ENCODE results near the gene ZBTB20. TPM values are rescaled to one million over a fixed set of nuclear protein-coding genes. Genes with fewer than 3 reads are reported as not detected.

The ZBTB20 gene
- total and polyA plus RNA-seq, 10 donors: 0.32 to 89.7 (median 71.8) TPM

- TF ChIP-seq POLR2AphosphoS5 (IDR thresholded peaks at IDR 0.05) (no peak), POLR2A (IDR thresholded peaks at IDR 0.05) (no peak), CTCF (IDR thresholded peaks at IDR 0.05 in 8 of 11, conservative IDR thresholded peaks at IDR 0.05 in 3 of 11) (no peak)
- no peak for DNase-seq
- Histone ChIP-seq H3K36me3 (peaks cover 0 to 12% (median 10%) of the 10 kb centered on the region in 6 donors), H3K4me1 (no peaks in the 10 kb centered on the region), H3K9me3 (peaks cover 0 to 4% (median 0%) of the 10 kb centered on the region in 8 donors), H3K4me3 (no peak overlapping the region), H3K27ac (no peak overlapping the region), H3K27me3 (replicated peaks in 1 of 7) (no peaks in the 10 kb centered on the region)
- WGBS, 5 donors: 72 to 91% (median 87%) methylated on average over 4 of the region's 4 CpGs
- intact Hi-C loops (cut with DNase I; ENCODE audit: low total_unique reads): no loop called here
Measured at GRCh38 chr3:114356066-114356465, 791.0 kb downstream of the ZBTB20 start.

GRCh38 chr3:114355653-114356052 is 791.4 kb downstream of the ZBTB20 start:
- TF ChIP-seq POLR2A (IDR thresholded peaks at IDR 0.05) (no peak), POLR2AphosphoS5 (IDR thresholded peaks at IDR 0.05) (no peak), CTCF (IDR thresholded peaks at IDR 0.05 in 8 of 11, conservative IDR thresholded peaks at IDR 0.05 in 3 of 11) (no peak)
- H3K27me3 ChIP-seq (replicated peaks in 1 of 7): no peaks in the 10 kb centered on the region
- no peak for DNase-seq
- H3K9me3 ChIP-seq: peaks cover 0 to 4% (median 0%) of the 10 kb centered on the region in 8 donors
- intact Hi-C loops (cut with DNase I; ENCODE audit: low total_unique reads): no loop called here
- no peak overlapping the region for H3K27ac ChIP-seq
- H3K4me3 ChIP-seq: no peak overlapping the region
- H3K4me1 ChIP-seq: no peaks in the 10 kb centered on the region
- peaks cover 0 to 16% (median 14%) of the 10 kb centered on the region in 6 donors for H3K36me3 ChIP-seq

- 94 to 97% (median 96%) methylated on average over 9 of the region's 9 CpGs for WGBS, 5 donors
- Histone ChIP-seq H3K27ac (no peak overlapping the region), H3K4me1 (peaks cover 0 to under 1% (median 0%) of the 10 kb centered on the region in 6 donors), H3K9me3 (peaks cover 0 to 4% (median 0%) of the 10 kb centered on the region in 8 donors), H3K27me3 (replicated peaks in 1 of 7) (no peaks in the 10 kb centered on the region), H3K4me3 (no peak overlapping the region), H3K36me3 (peaks cover 0 to 49% (median 25%) of the 10 kb centered on the region in 6 donors)
- no peak for DNase-seq
- intact Hi-C loops (cut with DNase I; ENCODE audit: low total_unique reads): no loop called here
- no peak for TF ChIP-seq POLR2A (IDR thresholded peaks at IDR 0.05)
- no peak for TF ChIP-seq POLR2AphosphoS5 (IDR thresholded peaks at IDR 0.05)
- no peak for TF ChIP-seq CTCF (IDR thresholded peaks at IDR 0.05 in 8 of 11, conservative IDR thresholded peaks at IDR 0.05 in 3 of 11)
Measured at GRCh38 chr3:114351822-114352145, 795.3 kb downstream of the ZBTB20 start.

GRCh38 chr3:114351123-114351821 is 795.8 kb downstream of the ZBTB20 start:
- WGBS, 5 donors: 98 to 99% (median 98%) methylated on average over 51 to 64 of the region's 64 CpGs

More at GRCh38 chr3:114351123-114351821, 795.8 kb downstream of the ZBTB20 start:
- Histone ChIP-seq H3K4me3 (no peak overlapping the region), H3K9me3 (peaks cover 0 to 4% (median 0%) of the 10 kb centered on the region in 8 donors), H3K27ac (no peak overlapping the region), H3K4me1 (peaks cover 0 to 5% (median under 1%) of the 10 kb centered on the region in 6 donors), H3K27me3 (replicated peaks in 1 of 7) (no peaks in the 10 kb centered on the region), H3K36me3 (peaks cover 0 to 49% (median 25%) of the 10 kb centered on the region in 6 donors)
- peak; percentile 68 for DNase-seq
- peak in 1 of 3 donors; percentile 14 for TF ChIP-seq POLR2AphosphoS5 (IDR thresholded peaks at IDR 0.05)
- TF ChIP-seq POLR2A (IDR thresholded peaks at IDR 0.05): no peak
- intact Hi-C loops (cut with DNase I; ENCODE audit: low total_unique reads): no loop called here

Measured in spleen (tissue), 11 donors.